Measurements from ENCODE around the gene LRRC23.
A peak's percentile ranks its signal among the peaks of the same experiment; 100 is the strongest.
"Not testable (repeated sequence)": the region's sequence is repeated elsewhere in the genome, so short reads cannot be mapped to it uniquely, and the experiment has no call there.

The LRRC23 gene

GRCh38 chr12:6863033-6863432 is 41.6 kb upstream of the LRRC23 start:
- no peak for DNase-seq (ENCODE audit: extremely low spot score)
- ChIA-PET POLR2A (interaction anchor here (0.6 kb wide), 1 partner anchor 12 kb away, joined by 3 read pairs; the partner anchor contains the start of gene CDCA3), CTCF (interaction anchor here (0.6 to 11.3 kb wide), 2 partner anchors 10 to 19 kb away, joined by 3 to 130 read pairs; partner anchors contain the start of genes CDCA3 and USP5)
- TF ChIP-seq, protein P1, sequence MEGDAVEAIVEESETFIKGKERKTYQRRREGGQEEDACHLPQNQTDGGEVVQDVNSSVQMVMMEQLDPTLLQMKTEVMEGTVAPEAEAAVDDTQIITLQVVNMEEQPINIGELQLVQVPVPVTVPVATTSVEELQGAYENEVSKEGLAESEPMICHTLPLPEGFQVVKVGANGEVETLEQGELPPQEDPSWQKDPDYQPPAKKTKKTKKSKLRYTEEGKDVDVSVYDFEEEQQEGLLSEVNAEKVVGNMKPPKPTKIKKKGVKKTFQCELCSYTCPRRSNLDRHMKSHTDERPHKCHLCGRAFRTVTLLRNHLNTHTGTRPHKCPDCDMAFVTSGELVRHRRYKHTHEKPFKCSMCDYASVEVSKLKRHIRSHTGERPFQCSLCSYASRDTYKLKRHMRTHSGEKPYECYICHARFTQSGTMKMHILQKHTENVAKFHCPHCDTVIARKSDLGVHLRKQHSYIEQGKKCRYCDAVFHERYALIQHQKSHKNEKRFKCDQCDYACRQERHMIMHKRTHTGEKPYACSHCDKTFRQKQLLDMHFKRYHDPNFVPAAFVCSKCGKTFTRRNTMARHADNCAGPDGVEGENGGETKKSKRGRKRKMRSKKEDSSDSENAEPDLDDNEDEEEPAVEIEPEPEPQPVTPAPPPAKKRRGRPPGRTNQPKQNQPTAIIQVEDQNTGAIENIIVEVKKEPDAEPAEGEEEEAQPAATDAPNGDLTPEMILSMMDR (IDR thresholded peaks at IDR 0.05; ENCODE audit: control extremely low read depth, extremely low read depth, low read depth, missing control alignments), result no peak

DNA sequence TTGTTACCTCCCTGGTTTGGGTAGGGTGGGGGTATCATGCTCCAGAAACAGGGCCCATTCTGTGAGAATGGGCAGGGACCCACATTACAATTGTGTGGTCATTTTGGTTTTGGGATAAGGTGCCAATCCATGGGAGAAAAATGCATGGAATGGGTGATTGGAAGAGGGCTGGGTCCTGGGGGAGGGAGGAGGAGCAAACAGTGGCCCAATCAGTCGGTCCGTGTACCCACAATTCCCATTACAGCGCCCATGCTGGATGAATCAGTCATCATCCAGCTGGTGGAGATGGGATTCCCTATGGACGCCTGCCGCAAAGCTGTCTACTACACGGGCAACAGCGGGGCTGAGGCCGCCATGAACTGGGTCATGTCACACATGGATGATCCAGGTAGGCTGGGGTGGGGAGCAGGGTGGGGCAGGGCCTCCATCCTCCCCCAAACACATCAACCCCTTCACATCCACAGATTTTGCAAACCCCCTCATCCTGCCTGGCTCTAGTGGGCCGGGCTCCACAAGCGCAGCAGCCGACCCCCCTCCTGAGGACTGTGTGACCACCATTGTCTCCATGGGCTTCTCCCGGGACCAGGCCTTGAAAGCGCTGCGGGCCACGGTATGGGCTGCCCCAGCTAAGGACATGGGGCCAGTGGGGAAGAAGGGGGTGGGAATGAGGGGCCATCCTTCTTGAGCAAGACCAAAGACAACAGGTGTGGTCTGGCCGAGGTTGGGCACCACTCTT is 40.9 kb upstream of the LRRC23 start:
- ChIA-PET POLR2A (no interaction called here), CTCF (interaction anchor here (11.3 kb wide), 1 partner anchor 10 kb away, joined by 130 read pairs; the partner anchor contains the start of genes CDCA3 and USP5)
- DNase-seq (ENCODE audit: extremely low spot score), result no peak
- TF ChIP-seq, protein P1 (IDR thresholded peaks at IDR 0.05; ENCODE audit: control extremely low read depth, extremely low read depth, low read depth, missing control alignments), result no peak

- CTCF ChIA-PET, result interaction anchor here (0.7 to 11.3 kb wide), 5 partner anchors 12 to 80 kb away, joined by 3 to 130 read pairs (median 3); partner anchors contain the start of genes CDCA3 and USP5
- POLR2A ChIA-PET; DNase-seq (ENCODE audit: extremely low spot score): not testable (repeated sequence)
Observed at GRCh38 chr12:6865307-6865706, 39.3 kb upstream of the LRRC23 start.

- TF ChIP-seq, protein P1 (IDR thresholded peaks at IDR 0.05; ENCODE audit: control extremely low read depth, extremely low read depth, low read depth, missing control alignments), result no peak
Observed at GRCh38 chr12:6866163-6866919, 38.3 kb upstream of the LRRC23 start.

GRCh38 chr12:6866920-6867412 is 37.7 kb upstream of the LRRC23 start:
- ChIA-PET POLR2A (interaction anchor here (0.5 to 3.0 kb wide), 44 partner anchors 8 to 531 kb away, joined by 3 to 89 read pairs (median 4); partner anchors contain the start of genes C12orf57, CDCA3, COPS7A and ENO2), CTCF (interaction anchor here (0.7 to 11.3 kb wide), 7 partner anchors 13 to 98 kb away, joined by 3 to 130 read pairs (median 9); partner anchors contain the start of genes CDCA3 and USP5)
- no peak for DNase-seq (ENCODE audit: extremely low spot score)
- TF ChIP-seq, protein P1 (IDR thresholded peaks at IDR 0.05; ENCODE audit: control extremely low read depth, extremely low read depth, low read depth, missing control alignments), result no peak

More at GRCh38 chr12:6866163-6866919, 38.3 kb upstream of the LRRC23 start:
- ChIA-PET POLR2A (interaction anchor here (0.5 to 2.7 kb wide), 21 partner anchors 7 to 205 kb away, joined by 3 to 89 read pairs (median 6); partner anchors contain the start of genes C12orf57, CDCA3, COPS7A and PTMS), CTCF (interaction anchor here (1.1 to 11.3 kb wide), 5 partner anchors 13 to 99 kb away, joined by 3 to 130 read pairs (median 11); partner anchors contain the start of genes CDCA3 and USP5)
- DNase-seq (ENCODE audit: extremely low spot score), result no peak

DNA sequence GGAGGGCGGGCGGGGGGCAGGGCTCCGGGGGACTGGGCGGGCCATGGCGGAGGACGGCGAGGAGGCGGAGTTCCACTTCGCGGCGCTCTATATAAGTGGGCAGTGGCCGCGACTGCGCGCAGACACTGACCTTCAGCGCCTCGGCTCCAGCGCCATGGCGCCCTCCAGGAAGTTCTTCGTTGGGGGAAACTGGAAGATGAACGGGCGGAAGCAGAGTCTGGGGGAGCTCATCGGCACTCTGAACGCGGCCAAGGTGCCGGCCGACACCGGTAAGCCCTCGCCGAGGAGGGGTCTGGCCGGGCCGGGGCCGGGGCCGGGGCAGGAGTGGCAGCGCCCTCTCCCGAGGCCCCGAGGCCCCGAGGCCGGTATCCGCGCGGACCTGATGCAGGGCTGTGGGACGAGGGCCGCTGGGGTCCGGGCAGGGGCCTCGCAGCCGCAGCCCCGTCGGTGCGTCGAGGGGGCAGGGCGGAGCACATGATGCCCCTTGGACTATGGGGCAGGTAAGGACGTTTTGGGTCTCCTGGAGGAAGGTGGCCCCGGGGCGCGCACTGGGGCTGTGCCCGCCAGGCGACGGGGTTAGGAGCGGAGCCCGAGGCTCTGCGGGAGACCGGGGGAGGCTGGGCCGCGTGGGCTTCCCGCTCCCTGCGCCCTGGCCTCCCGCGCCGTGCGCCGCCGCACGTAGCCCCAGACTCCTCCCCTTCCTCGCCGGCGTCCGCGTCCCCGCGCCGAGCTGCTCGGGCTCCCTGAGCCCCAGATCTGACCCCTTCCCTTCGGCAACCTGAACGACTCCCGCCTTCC is 37.0 kb upstream of the LRRC23 start, which contains the start of gene TPI1:
TSS of gene TPI1 (plus strand) at position 119 of the 798 bp plus-strand sequence. CDS start at position 155, 36 bp downstream.
- CTCF ChIA-PET, result interaction anchor here (0.6 to 11.3 kb wide), 13 partner anchors 14 to 241 kb away, joined by 3 to 130 read pairs (median 5); partner anchors contain the start of genes C1RL, CDCA3 and USP5
- POLR2A ChIA-PET, result interaction anchor here (0.6 to 3.0 kb wide), 43 partner anchors 9 to 531 kb away, joined by 3 to 89 read pairs (median 4); partner anchors contain the start of genes C12orf57, CDCA3, COPS7A and ENO2
- TF ChIP-seq, protein P1 (IDR thresholded peaks at IDR 0.05; ENCODE audit: control extremely low read depth, extremely low read depth, low read depth, missing control alignments), result no peak
- DNase-seq (ENCODE audit: extremely low spot score), result peak; percentile 96
